Tibial nerve (tissue), 3 donors: Measurements from ENCODE around the gene ZBTB43.
A peak's percentile ranks its signal among the peaks of the same experiment; 100 is the strongest.

Source experiments
- POLR2A ChIP-seq, 2 donors: fragments of 450-650 bp; IDR thresholded peaks; one replicate each; pipeline ENCODE4 v1.6.1; 2017; ENCODE audit warnings: antibody characterized with exemption in 2 of 2, mild to moderate bottlenecking in 2 of 2, moderate library complexity in 2 of 2
- TF ChIP-seq, protein P1 (sequence below), 5 experiments: fragments of 200-600 bp in 3 of 5; fragments of 450-650 bp in 2 of 5; sonication (generic) in 3 of 5; IDR thresholded peaks; one replicate each; pipeline ENCODE4 v1.5.1; 2016 to 2019; ENCODE audit warnings: antibody characterized with exemption in 5 of 5, mild to moderate bottlenecking in 3 of 5, moderate library complexity in 2 of 5

DNA sequence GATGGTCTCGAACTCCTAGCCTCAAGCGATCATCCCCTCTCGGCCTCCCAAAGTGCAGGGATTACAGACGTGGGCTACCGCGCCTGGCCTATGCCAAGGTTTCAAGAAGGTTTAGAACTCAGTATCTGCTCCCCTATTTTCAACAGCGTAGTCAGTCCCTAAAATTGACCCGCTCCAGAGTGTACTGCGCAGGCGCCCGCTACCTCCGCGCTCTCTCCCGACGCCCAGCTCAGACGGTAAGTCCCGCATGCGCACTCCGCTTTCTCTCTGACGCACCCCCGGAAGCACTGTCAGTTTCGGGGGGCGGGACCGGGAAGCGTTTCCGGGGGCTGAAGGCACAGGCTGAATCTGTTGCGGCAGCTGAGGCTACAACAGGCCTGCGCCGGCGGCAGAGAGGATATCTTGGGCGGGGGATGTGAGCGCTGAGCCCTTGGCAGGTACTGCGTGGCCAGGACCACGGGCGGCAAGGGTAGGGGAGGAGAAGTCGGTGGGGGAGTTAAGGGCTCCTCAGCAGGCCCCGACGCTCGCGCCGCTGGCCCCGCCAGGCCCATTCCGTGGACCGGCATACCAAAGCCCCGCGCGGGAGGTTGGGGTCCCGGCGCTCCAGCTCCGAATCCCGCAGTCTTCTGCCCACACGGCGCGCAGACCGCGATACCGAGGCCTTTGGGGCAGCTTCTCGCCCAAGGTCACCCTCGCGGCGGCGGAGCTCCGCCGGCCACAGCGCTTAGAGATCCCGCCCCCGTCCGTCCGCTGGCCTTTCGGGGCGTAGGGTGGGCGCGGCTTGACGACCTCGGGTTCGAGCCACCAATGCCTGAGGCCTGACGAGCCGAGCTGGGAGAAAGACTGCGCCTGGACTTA is at the start of gene ZBTB43:
- TF ChIP-seq POLR2A (IDR thresholded peaks at IDR 0.05): peak; percentile 45 to 68
- TF ChIP-seq, protein P1, sequence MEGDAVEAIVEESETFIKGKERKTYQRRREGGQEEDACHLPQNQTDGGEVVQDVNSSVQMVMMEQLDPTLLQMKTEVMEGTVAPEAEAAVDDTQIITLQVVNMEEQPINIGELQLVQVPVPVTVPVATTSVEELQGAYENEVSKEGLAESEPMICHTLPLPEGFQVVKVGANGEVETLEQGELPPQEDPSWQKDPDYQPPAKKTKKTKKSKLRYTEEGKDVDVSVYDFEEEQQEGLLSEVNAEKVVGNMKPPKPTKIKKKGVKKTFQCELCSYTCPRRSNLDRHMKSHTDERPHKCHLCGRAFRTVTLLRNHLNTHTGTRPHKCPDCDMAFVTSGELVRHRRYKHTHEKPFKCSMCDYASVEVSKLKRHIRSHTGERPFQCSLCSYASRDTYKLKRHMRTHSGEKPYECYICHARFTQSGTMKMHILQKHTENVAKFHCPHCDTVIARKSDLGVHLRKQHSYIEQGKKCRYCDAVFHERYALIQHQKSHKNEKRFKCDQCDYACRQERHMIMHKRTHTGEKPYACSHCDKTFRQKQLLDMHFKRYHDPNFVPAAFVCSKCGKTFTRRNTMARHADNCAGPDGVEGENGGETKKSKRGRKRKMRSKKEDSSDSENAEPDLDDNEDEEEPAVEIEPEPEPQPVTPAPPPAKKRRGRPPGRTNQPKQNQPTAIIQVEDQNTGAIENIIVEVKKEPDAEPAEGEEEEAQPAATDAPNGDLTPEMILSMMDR (IDR thresholded peaks at IDR 0.05): peak in 1 of 5 experiments; percentile 21
